Measurements from ENCODE around the gene INIP.
A peak's percentile ranks its signal among the peaks of the same experiment; 100 is the strongest.

INIP gene

GRCh38 chr9:112717661-112718331, at the start of gene INIP:
INIP (minus strand) TSS chr9:112718117; CDS start chr9:112716485, 1,632 bp downstream.
- no peak for TF ChIP-seq CTCF (IDR thresholded peaks at IDR 0.05; ENCODE audit: low read depth, low read length, missing control alignments)
- peak; percentile 88 for DNase-seq (ENCODE audit: extremely low read depth, low read depth)
- peak within 1 kb of the TSS; percentile 88 for H3K4me3 ChIP-seq (replicated peaks; ENCODE audit: low read depth, low read length)

DNA sequence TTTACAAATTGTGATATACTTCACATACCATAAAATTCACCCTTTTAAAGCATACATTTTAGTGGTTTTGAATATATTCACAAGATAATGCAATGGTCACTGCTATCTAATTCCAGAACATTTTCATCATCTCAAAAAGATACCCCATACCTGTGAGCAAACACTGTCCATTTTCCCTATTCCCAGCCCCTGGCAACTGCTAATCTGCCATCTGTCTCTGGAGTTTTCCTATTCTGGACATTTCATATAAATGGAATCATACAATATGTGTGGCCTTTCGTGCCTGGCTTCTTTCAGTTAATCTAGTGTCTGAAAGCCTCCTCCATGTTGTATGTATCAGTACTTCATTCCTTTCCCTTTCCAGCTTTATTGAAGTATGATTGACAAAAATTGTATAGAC, 47.4 kb upstream of the INIP start:
- no peak overlapping the region for H3K4me3 ChIP-seq (replicated peaks; ENCODE audit: low read depth, low read length)
- no peak for DNase-seq (ENCODE audit: extremely low read depth, low read depth)
- no peak for TF ChIP-seq CTCF (IDR thresholded peaks at IDR 0.05; ENCODE audit: low read depth, low read length, missing control alignments)

DNA sequence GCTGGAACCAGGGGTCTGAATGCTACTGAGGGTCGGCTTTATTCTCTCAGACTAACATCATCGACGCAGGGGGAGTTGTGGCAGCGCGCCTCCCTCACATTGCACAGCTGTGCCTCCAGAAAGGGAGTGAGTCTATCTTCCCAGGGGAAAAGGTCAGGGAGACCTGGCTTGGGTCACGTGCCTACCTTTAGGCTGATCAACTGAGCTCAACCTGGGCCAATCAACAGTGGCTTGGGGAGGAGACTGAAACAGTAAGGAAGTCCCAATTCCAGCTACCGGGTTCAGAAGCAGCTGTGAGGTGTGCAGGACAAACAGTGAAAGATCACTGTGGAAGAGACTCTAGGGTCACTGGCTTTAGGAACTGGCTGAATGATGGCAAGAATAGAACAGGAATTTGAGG, 46.9 kb upstream of the INIP start:
- no peak for DNase-seq (ENCODE audit: extremely low read depth, low read depth)
- no peak overlapping the region for H3K4me3 ChIP-seq (replicated peaks; ENCODE audit: low read depth, low read length)
- TF ChIP-seq CTCF (IDR thresholded peaks at IDR 0.05; ENCODE audit: low read depth, low read length, missing control alignments), result no peak

DNA sequence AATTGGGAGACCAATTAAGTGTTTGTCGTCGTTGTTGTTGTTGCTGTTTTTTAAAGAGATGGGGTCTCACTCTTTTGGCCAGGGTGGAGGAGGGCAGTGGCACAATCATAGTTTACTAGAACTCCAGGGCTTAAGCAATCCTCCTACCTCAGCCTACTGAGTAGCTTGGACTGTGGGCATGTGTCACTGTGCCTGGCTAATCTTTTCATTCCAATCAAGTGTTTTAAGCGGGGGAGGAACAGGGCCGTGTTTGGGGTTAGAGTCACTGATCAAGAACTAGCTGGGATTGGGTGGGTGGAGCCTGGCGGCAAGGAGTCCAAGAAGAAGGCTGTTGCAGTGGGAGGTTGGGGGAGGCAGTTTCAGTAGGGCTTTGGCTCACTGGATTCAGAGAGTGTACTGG, 46.4 kb upstream of the INIP start:
- no peak for TF ChIP-seq CTCF (IDR thresholded peaks at IDR 0.05; ENCODE audit: low read depth, low read length, missing control alignments)
- no peak for DNase-seq (ENCODE audit: extremely low read depth, low read depth)
- H3K4me3 ChIP-seq (replicated peaks; ENCODE audit: low read depth, low read length), result no peak overlapping the region

- H3K4me3 ChIP-seq (replicated peaks; ENCODE audit: low read depth, low read length), result no peak overlapping the region
- TF ChIP-seq CTCF (IDR thresholded peaks at IDR 0.05; ENCODE audit: low read depth, low read length, missing control alignments), result no peak
- DNase-seq (ENCODE audit: extremely low read depth, low read depth), result no peak
Measured at GRCh38 chr9:112762726-112763518, 45.0 kb upstream of the INIP start.

GRCh38 chr9:112761912-112762655, 44.2 kb upstream of the INIP start:
- no peak overlapping the region for H3K4me3 ChIP-seq (replicated peaks; ENCODE audit: low read depth, low read length)
- DNase-seq (ENCODE audit: extremely low read depth, low read depth), result no peak
- TF ChIP-seq CTCF (IDR thresholded peaks at IDR 0.05; ENCODE audit: low read depth, low read length, missing control alignments), result no peak
